A549 treated with DMSO at 1 μM for 4 hours (cell line): Measurements from ENCODE around the gene TNFSF4. TPM values are rescaled to one million over a fixed set of nuclear protein-coding genes. Genes with fewer than 3 reads are reported as not detected.

Source experiments
- total RNA-seq: library from RNA; stranded (reverse); fragments of 200-300 nt; extraction: Qiagen RNA extraction; gene quantifications from 5 replicates; pipeline ENCODE4 v1.2.3, GENCODE V29; 2022; ENCODE audit warnings: low read depth

TNFSF4 gene
- 0.04 to 0.06 TPM (median 0.05 TPM) in 4 of 5 replicates, not detected in the other for total RNA-seq

GRCh38 chr1:173206816-173207568 lies at the start of gene TNFSF4:
Gene TNFSF4 (minus strand): TSS chr1:173207331. CDS start chr1:173207176, 155 bp downstream.

Other genes with a start within 250 kb of the TNFSF4 start
- gene TNFSF18, start 156.4 kb downstream of the TNFSF4 start, total RNA-seq, result not detected in 5 replicates